NCI-H2081 (cell line): Measurements from ENCODE around the gene CIDEA.

Source experiments
- DNase-seq, 2 experiments: peaks; one replicate each; lab custom pipeline; 2025; lab: John Stamatoyannopoulos, UW

The CIDEA gene

DNA sequence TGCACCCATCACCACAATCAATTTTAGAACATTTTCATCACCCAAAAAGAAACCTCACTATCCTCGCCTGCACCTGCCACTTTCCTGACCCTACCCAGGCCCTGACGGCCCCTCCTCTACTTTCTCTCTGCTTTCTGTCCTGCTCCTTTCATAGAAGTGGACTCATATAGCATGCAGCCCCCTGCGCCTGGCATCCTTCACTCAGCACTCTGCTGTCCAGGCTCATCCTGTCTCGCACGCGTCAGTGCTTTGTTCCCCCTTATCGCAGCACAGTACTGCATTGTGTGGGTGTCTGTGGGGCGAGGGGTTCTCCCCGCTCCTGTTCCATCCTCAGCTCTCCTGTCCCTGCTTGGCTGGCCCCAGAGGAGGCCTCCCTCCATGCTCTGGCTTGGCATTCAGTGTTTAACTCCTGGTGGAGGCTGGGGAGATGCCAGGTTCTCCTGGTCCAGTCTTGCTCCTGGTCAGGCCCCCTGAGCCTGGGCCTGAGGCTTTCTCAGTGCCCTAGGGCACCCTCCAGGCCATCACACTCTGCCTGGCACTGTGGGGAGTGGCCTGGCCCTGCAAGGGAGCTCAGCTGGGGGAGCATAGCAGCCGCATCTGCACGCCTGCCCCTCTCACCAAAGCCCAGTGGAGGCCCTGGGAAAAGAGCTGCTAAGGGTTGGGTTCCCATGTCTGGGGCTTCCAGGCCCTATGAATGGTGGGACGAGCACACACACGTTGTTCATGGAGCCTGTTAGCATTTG, 47.3 kb downstream of the CIDEA start:
- DNase-seq: no peak

DNA sequence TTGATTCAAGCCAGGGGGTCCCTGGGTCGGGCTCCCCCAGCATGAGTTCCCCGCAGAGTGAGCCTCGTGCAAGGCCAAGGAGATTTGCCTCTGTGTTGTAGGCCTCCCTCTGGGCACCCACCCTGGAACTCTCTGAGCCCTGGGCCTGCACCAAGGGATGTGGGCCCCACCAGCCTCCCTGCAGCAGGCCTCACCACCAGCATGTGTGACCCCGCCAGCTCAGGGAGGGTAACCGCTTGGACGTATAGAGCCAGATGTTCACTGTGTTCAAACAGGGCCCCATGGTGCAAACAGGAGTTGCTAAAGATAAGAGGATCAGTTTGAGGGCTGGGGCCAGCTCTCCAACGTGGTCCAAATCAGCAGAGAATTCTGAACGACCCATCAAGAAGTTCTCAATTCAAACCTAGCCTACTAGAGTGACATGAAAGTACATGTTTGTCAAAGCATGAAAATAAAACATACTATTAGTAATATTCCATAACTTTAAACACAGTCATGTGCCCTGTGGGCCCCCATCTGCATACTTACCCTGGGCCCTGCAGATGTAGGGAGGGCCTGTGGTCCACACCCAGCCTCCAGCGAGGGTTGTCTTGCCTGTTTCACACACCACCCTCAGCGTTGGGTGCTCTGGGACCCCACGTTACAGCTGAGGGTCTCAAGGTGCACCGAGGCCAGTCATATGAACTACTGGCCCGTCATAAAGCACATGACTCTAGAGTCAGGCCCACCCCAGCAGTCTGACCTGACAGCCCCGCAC, 48.4 kb downstream of the CIDEA start:
- DNase-seq: no peak

DNA sequence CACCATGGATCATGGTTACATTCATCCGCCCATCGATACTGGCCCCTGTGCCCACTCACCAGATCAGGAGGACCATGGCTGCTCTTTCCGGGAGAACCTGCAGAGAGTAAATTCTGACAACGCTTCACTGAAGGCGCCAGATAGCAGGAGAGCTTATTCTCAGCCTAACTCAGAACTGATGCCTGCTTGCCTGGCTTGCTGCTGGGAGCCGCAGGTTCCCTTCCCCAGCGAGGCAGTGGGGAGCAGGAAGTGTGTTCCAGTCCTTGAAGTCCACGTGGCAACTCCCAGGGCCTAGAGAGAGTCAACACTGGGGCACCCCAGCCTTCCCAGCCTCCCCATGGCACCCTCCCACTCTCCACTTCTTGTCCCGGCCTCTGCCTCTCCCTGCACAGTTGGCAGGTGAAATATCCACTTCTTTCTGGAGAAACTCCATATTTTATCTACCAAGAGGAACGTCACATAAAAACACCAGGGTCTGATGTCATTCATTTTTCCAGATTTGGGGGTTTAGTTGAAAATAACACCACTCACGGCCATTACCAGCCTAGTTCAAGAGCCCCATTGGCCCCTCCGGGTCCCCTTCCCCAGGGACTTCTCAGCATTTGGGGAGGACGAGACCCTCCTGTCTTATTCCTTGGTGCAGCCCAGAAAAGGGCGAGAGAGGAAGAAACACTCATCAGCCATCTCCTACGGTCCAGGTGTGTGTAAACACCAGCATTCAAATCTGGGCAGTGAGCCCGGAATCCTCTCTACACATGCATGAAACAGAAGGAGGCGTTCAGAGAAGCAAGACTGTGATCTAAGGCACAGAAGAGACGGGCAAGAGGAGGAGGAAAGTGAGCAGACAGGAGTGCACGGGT, 50.4 kb downstream of the CIDEA start:
- DNase-seq: peak; percentile 36 to 77

DNA sequence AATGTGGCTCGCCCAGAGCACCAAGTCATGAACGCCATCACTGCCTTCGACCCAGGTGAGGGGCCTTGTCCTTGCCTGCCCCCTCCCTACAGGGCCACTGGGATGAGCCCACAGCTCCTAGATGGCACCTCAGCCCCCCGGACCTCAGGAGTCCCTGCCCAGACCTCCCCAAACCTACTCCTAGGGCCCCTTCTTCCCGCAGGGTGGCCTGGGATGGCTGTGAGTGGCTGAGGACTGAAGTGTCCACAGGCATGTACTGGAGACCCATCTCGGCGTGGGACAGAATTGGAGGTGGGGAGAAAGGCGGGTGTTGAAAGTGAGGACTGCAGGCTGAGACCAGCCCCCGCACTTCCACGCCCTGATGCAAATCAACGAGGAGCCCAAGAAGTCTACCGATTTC, 51.0 kb downstream of the CIDEA start:
- DNase-seq: no peak

DNA sequence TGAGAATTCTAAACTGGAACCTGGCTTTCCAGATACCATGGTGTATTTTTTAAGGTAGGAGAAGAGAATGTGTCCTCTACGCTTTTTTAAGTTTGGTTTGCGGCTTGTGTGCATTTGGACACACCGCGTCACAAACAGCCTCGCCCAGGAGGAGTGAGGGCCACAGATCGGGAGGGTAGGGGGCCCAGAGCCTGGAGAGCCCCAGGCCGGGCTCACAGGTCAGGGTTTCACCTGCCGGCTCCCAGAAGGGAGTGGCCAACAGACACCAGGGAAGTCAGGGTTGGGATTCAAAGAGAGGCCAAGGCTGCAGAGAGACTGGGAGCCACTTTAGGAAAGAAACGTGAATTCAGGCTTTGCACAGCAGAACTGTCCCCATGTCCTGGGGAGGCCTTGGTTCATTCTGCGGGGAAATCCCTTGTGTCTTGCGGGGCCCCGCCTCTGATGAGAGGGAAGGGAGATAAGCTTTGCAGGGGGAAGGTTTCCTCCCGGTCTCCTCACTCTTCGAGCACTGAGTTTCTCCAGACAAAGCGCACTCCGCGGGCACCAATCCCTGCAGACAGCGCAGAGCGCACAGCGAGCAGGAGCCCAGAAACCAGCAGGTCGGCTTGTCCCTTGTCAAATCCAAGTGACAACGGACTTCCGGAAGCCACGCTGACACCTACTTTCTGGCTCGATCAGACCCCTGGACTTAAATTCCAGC, 51.9 kb downstream of the CIDEA start:
- DNase-seq: no peak

DNA sequence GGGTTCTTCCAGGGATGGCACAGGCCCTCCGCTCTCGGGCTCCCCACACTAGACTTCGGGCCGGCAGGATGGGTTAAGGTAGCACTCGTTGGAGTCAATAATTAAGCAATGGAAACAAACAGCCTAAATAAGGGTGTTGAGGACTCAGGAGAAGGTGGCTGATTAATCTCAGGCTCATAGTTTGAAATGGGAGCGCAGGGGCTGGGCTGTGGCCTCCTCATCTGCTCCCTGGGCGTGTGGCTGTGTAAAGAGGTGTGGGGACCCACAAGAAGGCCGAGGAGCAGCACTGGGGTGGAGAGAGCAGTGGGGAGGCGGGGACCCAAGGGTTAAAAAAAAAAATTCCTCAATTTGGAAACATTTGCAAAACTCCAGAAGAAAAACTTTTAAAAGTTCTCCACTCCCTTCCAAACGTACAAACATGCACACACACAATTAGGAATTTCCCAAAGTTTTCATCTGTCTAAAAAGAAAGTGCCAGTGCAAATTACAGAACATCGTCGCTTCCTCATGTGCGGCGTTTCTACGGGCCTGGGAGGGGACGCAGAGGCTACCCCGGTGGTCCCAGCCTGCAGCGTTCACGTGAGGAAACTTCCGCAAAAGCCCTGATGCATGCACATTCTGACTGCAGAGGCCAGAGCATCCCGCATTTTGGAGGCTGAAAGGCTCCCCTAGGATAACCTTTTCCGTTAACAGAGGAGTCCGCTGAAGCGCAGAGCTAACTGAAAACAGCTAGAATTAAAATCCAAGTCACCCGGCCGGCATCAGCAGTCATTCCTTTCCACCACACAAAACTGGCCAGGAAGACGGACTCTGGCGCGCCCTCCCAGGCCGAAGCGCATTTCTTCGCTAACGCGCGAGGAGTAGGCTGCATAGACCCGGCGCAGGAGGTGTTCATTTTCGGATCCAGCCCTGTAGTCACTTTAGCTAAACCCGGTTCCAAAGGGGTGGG, 52.9 kb downstream of the CIDEA start:
- DNase-seq: no peak

DNA sequence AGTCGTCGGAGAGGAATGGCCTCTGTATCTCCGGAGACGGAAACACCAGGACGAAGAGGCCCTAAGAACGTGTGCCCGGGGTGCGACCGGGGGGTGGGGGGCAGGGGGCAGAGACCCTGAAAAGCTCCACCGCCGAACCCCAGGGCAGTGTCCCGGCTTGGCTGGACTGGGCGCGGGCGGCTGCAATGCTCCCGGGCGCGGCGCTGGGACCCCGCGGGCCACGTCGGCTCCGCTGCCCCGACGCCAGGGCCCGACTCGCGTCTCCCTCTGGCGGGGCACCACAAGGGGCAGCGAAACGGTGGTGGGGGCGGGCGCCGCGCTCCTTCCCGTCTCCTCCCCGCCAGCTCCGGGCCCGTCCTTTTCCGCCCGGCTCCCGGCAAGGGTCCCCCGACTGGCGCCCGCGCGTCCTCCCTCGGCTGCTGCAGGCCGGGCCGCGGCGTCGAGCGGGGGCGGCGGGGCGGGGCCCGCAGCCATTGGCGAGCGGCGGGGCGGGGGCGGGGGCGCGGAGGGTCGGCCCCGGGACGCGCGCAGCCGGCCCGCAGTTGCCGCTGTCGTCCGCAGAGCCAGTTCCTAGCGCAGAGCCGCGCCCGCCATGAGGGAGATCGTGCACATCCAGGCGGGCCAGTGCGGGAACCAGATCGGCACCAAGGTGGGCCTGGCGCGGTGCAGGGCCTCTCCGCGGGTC, 53.7 kb downstream of the CIDEA start, which contains the start of gene TUBB6:
Gene TUBB6 (plus strand): TSS at position 541 of the 685 bp plus-strand sequence. CDS start 52 bp downstream, at position 593.
- peak in 1 of 2 experiments; percentile 48 for DNase-seq

DNA sequence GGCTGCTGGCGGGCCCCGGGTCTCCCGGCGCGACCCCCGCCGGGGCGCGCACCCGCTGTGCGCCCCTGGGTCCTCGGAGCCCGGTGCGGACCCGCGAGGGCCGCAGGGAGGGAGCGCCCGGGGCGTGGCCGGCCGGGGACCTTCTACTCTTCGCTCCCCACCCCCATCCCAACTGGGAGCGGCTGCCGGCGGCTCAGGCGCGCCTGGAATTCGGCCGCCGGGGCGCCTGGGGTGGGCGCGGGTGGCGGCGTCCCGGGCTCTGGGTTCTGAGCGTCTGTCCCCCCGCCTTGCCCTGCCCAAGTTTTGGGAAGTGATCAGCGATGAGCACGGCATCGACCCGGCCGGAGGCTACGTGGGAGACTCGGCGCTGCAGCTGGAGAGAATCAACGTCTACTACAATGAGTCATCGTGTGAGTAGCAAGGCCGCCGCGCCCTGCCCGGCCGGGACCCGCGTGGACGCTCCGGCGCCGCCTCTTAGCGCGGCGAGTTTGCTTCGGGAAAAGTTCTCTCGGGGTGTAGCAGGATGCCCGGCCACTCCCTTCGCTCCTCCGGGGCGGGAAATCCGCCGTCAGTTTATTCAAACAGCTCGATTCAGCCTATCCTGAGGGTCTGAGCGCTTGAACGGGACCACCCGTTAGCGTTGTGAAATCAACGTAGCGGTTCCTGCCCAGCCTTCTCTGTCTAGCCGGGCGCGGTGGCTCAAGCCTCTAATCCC, 54.4 kb downstream of the CIDEA start:
- peak in 1 of 2 experiments; percentile 19 for DNase-seq

DNA sequence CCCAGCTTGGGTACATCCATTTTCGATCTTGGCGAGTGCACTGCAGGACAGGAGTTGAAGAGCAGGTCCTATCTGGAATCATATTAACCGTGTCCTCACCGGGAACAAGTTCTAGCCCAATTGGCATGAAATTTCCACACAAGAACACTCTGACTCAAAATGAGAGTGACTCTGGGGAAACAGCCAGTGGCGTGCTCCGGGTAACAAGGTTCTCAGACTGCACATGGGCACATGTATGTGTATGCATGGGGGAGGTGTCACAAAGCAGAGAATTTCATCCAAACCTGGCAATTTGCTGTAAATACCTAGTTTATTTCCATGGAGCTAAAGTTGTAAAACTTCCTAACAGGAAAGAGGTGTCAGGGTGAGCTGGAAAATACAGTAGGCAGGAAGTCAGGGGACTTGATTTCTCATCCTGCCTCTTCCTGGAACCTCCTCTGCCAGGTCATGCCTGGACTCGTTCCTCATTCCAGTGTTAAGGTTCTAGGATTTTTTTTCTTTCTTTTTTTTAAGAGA, 55.6 kb downstream of the CIDEA start:
- no peak for DNase-seq

DNA sequence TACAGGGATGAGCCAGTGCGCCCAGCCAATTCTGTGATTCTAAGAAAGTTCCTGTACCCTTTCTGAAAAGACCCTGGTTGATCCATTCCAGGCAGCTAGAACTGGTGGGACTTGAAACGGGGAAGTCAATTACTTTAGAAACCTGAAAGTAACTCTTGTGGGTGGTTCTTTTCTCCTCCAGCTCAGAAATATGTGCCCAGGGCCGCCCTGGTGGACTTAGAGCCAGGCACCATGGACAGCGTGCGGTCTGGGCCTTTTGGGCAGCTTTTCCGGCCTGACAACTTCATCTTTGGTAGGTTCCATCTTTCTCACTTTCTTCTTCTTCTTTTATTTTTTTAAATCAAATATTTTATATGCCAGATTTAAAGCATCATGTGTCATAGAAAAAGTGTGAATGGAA, 56.6 kb downstream of the CIDEA start:
- no peak for DNase-seq

DNA sequence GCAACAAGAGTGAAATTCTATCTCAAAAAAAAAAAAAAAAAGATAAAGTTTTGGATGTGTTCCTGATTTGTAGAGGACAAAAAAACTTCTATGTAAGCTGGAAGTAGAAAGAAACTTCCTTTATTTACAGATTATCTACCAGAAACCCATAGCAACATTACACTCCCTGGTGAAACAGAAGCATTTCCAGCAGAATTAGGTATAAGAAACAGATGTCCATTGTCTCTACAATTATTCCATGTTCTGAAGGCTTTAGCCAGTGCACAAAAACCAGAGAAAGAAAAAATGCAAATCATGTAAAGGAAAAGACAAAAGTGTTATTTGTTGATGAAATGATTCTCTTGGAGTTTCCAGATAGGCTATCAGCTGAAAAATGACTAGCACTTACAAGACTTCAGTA, 58.8 kb downstream of the CIDEA start:
- DNase-seq: no peak

DNA sequence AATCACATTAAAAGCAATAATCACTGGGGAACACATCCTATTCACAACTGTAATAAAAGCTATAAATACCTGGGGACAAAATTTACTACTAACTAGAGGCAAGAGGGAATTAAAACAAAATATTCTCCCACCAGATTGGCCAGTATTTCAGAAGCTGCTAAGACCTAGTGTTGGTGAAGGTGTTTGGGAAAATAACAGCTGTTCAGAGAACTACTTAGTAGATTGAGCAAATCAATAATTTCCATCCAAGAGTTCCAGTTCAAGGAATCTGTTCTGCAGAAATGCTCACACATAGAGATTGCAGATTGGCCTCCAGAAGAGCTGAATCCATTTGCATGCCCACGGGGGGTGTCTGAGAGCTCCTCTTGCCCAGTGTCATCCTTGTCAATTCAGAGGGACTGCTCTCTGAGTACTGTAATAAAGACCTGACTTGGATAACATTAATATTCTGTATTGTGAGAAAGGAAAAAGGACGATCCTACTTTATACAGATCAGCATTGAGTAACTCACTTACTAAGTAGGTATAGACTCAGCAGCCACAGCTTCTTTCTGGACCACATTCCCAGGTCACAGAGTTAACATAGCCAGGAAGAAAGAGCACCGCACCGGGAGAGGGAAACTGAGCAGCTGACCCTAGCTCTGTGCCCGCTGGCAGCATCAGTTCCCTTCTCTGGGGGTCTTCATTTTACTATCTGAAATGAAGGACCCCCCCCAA, 59.5 kb downstream of the CIDEA start:
- DNase-seq: no peak

DNA sequence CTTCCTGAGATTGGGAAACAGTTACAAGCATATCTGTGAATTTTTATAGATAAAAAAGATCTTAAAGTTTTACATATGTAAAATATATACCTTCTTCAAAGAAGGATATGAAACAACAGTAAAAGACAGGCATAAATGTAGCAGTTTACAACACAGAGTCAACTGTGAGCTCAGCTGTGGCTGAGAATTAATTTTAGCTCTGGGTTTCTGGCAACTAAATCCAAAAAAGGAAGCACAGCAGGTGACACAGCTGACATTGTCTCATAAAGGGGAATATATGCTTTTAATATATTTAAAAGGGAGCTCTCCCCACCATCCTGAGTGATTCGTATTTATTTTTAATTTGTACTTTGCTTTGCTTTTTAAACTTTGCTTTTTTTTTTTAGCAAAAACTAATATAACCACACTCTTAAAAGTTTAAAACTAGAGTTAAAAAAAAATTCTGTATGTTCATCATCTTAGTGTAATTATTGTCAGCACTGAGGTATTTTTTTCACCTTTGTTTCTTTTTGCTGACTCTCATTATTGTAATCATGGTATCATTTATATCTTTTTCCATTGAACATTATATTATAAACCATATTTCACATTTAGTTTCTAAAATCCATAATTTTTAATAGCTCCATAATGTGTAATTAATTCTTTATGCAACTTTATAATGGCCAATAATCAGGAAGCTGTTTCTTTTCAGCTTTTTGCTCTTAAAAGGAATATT, 60.6 kb downstream of the CIDEA start:
- DNase-seq: peak in 1 of 2 experiments; percentile 40

DNA sequence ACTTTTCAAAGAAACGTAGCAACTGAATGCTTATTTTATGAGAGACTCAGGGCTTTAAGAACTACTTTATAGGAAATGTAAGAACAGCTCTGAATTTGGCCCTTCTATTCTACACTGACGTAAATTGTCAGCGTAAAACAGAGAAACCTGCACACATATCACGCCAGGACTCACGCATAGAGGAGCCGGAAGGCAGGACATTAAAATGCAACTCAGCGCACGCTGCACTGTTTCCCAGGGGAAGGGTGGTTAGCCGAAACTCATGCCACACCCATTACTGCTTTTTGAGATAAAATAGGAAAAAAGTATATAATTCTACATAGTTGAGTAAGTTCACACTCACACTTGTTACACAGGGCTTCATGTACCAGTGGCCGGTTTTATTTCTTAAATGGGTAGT, 61.3 kb downstream of the CIDEA start:
- DNase-seq: no peak

DNA sequence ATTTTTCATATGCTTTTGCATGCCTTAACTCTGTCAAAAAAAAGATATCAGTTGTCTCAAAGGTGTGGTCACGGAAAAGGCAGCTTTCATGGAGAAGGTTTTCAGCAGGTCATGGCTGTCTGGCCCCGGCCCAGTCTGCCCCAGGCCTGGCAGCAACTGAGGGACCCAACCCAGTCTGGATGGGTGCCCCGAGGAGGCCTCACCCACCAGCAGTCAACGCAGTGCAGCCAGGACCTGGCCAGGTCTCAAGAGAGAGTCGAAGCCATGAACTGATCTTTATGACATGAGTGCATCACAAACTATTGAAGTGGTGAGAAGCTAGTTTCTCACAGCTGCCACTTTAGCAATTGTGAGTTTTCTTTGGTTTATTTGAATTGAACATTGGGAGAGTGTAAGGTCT, 61.8 kb downstream of the CIDEA start:
- no peak for DNase-seq

DNA sequence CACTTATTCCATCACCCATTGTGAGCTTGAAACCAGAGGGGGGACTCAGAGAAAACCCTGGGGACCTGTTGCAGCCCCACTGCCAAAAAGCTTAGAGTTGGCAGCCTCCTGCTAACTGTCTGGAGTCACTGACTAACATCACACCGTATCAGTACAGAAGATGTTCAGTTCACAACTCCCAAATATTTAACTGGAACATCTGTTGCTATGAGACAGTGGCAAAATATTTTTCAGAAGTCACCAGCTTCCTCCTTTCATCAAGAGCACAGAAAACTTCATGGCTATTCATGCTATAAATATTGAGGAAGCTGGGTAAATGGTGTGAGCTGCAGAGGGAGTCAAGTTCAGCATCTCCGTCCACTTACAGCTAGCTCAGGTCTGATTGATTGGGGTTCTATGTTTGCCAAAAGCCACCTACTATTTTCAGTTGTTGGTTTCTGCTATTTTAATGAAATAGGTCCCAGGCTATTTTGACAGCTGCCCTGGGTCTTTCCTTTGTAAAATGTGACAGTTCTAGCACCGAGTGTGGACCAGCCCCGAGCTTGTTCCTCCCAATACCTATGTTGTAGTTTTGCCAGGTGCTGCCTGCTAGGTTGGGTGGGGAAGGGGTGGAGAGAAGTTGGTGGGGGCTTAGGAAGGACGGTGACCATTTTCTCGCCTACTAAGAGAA, 63.6 kb downstream of the CIDEA start:
- peak in 1 of 2 experiments; percentile 60 for DNase-seq

DNA sequence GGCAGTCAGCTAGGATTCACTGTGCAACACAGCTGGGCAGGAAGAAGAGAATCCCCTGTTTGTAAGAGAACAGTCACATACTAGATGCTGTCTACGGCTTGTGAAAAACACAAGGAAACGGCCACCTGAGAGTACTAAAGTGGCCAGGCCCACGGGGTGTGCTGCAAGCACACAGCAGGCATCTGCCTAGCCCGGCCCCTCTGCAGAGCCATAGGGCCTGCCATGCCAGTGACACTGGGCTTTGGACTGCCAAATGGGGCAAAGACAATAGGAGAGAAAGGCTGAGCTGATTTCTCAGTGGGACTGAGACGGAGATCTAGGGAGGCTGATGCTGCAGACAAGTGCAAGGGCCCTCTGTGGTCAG, 64.2 kb downstream of the CIDEA start:
- DNase-seq: peak in 1 of 2 experiments; percentile 47
